Left lobe of liver (tissue), 2 donors: ENCODE results near the gene BMP7. TPM values are rescaled to one million over a fixed set of nuclear protein-coding genes. Genes with fewer than 3 reads are reported as not detected.
"Not testable (repeated sequence)": the region's sequence is repeated elsewhere in the genome, so short reads cannot be mapped to it uniquely, and the experiment has no call there.

ENCODE experiments used
- ATAC-seq: fragments of 200-7000 bp; cut with Tn5 transposase; one replicate; pipeline ENCODE4 v1.9.1; 2020; ENCODE audit warnings: mild to moderate bottlenecking, moderate library complexity
- DNase-seq: peaks from one replicate; pipeline ENCODE4 v3.0.0-alpha.2; 2020; ENCODE audit warnings: low spot score
- total RNA-seq: library from RNA; stranded (reverse); gene quantifications from one replicate; pipeline ENCODE4 v1.2.1, GENCODE V29; 2021
- donor health status: DM: no; HTN: no; CAD: no; lungs with moderate emphysema.
- donor health status: DM: no; HTN: yes; CAD: no.

The BMP7 gene
- total RNA-seq, 1 donor from 2014 or later = 0.38 TPM

DNA sequence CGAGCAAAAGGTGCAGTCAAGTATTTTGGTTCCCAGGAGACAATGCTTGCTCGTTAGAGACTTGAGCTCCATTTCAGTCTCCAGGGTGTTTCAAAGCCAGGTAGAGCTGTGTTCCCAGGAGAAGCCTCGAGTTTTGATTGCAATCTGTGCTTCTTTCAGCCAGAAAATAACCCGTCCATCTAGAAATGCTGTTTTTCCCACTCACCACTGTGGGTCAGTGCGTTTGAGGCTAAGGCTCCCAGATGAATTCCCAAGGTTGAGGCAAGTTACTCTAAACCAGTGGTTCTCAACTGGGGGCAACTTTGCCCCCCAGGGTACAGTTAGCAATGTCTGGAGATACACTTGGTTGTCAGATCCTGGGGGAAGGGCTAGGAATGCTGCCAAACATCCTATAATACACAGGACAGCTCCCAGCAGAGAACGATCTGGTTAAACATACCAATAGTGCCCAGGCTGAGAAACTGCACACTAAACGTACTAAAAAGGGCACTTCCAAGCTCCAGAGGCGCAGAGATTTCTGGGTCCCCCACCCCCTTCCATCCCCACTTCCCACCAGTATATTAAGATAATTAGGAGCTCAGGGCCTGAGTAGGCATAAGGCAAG is 13.8 kb downstream of the BMP7 start:
- ATAC-seq (no peak), DNase-seq (no peak)

DNA sequence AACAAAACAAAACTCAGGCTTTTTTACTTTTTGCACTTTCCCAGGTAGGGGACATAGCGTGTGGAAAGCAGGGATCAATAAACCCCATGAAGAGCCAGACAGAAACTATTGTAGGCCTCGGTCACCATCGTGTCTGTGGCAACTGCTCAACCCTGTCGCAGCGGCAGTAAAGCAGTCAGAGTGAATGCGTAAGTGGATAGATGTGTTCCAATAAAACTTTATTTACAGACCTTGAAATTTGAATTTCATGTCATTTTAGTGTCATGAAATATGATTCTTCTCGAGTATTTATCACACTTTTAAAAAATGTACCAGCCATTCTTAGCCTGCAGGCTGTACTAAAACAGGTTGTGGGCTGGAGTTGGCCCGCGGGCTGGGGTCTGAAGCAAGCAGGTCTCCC is 14.5 kb downstream of the BMP7 start:
- DNase-seq (no peak), ATAC-seq (no peak)

- ATAC-seq (no peak), DNase-seq (no peak)
These were observed 15.1 kb downstream of the BMP7 start for GRCh38 chr20:57251344-57251743.

- DNase-seq (no peak), ATAC-seq (no peak)
These were observed 15.7 kb downstream of the BMP7 start for GRCh38 chr20:57250607-57251343.

DNA sequence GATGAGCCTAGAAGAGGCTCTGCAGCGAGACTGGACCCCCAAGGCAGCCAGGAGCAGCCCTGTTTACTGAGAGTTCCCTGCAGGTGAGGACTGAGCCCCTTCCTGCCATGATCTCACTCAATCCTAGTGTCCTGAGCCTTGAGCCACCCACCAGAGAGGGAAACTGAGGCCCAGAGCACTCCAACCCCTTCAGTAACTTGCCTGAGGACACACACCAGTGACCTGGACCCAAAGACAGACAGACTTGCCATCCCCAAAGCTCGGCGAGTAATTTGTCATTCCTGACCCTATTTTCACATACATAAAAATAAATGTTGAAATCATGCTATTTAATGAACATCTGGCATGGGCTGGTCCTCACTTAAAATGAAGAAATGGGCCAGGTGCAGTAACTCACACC is 16.7 kb downstream of the BMP7 start:
- no peak for ATAC-seq
- no peak for DNase-seq

DNA sequence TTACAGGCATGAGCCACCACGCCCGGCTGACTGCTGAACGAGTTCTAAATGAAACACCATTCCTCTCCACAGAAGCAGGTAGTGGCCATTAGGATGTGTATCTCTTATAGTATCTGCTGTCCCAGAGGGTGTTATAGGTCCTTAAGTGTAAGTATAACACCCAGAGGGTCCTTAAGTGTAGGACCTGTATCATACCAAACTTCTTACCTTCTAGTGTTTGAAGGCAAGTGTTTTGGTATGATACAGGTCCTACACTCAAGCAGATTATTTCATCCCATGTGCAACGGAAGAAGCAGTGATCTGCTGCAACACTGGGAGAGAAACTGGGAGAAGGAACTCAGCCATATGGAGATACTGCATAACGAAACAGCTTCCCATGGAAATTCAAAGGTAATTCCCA is 17.4 kb downstream of the BMP7 start:
- ATAC-seq (no peak), DNase-seq (no peak)

DNA sequence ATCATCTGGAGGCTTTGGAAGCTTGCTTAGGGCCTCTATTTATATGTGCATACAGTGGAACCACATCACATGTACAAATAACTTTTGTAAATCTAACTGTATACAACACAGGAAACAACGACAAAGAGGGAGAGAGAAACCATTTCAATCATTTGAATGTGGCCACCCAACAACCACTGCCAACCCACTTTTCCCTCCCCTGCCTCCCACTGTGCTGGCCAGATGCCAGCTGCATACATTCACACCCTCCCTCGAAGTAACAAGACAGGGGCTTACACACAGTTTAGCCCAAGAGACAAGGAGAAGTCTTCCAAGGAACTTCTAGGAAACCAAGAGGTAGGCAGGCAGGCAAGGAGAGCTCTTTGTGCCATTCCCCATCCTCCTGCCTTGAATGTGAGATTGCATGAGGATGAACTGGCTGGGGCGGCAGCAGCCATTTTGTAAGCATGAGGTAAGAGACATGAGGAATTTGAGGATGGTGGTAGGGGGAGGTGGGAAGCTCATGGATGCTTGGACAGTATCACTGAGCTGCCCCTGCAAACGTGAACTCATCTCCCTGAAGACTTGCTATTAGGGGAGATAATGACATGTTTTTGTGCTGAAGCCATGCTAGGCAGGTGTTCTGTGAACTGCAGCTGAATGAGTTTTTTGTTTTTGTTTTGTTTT is 18.2 kb downstream of the BMP7 start:
- DNase-seq (no peak), ATAC-seq (no peak)

GRCh38 chr20:57247292-57247965 is 19.0 kb downstream of the BMP7 start:
- no peak for DNase-seq
- no peak for ATAC-seq

- DNase-seq (no peak), ATAC-seq (no peak)
These were observed 20.4 kb downstream of the BMP7 start for GRCh38 chr20:57245997-57246396.

DNA sequence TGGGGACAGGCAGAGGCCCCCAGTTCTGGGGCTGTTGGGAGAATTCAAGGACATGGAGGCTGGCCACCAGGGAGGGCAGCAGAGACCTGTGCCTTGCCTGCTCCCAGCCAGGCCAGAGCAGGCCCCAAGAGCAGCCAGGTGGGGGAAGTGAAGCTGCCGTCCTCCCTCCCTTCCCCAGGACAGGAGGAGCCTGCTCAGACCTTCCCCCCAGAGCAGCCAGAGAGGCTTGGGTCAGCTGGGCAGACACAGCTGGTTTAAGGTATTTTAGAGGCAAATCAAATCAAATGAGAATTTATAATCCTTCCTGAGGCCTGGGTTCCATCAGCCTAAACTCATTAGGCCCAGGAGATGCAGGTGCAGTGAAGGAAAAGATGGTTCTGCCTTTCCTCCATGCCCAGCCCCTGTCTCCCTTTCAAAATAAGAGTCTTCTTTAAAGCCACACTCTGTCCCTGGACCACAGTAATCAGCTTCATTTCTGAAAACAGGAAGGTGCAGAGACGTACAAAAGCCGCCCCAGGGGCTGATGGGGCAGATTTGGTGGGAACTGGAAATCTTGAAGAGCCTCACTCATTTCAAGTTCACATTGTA is 21.7 kb downstream of the BMP7 start:
- ATAC-seq (no peak), DNase-seq (no peak)

DNA sequence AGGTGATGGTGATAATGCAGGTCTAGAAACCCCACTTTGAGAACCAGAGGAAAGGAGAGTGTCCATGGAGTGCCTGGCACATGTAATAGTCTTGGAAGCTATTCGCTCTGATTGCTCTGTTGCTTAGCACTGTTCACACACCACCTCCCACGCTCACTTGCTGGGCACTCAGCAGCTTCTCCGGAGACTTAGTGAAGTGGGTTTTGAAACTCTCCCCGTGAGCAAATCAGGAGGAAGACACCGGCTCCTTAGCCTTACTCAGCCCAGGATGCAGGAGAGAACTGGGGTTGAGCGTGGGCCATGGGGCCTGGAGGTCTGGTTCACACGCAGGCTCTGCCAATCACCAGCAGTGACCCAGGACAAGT is 22.2 kb downstream of the BMP7 start:
- ATAC-seq (no peak), DNase-seq (no peak)

- no peak for ATAC-seq
- DNase-seq = no peak
These were observed 22.8 kb downstream of the BMP7 start for GRCh38 chr20:57243480-57244220.

DNA sequence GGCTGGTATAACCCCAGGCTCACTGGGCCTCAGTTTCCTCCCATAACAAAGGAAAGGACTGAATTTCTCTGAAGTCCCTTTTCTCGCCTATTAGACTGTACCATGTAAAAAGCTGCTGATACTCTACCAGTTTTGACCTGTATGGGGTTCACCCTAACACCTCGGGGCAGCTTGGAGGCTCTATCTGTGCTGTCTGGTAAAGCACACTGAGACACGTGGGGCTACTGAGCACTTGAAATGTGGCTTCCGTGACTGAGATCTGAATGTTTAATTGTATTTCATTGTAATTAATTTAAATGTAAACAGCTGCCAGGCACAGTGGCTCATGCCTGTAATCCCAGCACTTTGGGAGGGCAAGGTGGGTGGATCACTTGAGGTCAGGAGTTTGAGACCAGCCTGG is 24.0 kb downstream of the BMP7 start:
- ATAC-seq = no peak

GRCh38 chr20:57241363-57241991 is 25.0 kb downstream of the BMP7 start:
- ATAC-seq (no peak), DNase-seq (no peak)

More for the DNA sequence above, 24.0 kb downstream of the BMP7 start:
- DNase-seq = no peak

DNA sequence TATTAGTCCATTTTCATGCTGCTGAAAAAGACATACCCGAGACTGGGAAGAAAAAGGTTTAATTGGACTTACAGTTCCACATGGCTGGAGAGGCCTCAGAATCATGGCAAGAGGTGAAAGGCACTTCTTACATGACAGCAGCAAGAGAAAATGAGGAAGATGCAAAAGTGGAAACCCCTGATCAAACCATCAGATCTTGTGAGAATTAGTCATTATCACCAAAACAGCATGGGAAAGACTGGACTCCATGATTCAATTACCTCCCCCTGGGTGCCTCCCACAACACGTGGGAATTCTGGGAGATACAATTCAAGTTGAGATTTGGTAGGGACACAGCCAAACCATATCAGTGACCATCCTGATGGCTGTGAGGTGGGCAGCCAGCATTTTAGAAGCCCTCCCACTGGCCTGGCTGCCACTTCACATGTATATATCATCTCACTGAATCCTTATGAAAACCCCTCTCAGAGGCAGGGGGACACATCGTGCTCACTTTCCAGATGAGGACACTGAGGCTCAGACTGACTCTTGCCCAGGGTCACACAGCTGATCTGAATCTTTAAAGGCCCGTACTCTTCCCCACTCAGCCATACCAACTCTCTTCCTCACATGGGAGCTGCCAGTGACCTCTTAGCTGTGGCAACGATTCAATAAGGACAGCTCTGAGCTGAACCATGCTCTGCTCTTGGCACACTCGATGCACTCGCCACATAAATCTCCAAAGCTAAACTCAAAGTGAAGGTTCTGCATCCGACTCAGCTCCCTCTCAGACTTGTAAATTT is 25.7 kb downstream of the BMP7 start:
- DNase-seq (no peak), ATAC-seq (no peak)

GRCh38 chr20:57239725-57240124 is 26.7 kb downstream of the BMP7 start:
- DNase-seq, ATAC-seq: not testable (repeated sequence)

DNA sequence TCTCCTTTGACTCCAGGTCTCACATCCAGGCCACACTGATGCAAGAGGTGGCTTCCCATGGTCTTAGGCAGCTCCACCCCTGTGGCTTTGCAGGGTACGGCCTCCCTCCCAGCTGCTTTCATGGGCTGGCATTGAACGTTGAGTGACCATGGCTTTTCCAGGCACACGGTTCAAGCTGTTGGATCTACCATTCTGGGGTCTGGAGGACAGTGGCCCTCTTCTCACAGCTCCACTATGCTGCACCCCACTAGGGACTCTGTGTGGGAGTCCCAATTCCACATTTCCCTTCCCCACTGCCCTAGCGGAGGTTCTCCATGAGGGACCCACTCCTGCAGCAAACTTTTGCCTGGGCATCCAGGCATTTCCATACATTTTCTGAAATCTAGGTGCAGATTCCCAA is 27.1 kb downstream of the BMP7 start:
- not testable (repeated sequence) for DNase-seq, ATAC-seq

GRCh38 chr20:57238089-57238488 is 28.4 kb downstream of the BMP7 start:
- DNase-seq (no peak), ATAC-seq (no peak)

DNA sequence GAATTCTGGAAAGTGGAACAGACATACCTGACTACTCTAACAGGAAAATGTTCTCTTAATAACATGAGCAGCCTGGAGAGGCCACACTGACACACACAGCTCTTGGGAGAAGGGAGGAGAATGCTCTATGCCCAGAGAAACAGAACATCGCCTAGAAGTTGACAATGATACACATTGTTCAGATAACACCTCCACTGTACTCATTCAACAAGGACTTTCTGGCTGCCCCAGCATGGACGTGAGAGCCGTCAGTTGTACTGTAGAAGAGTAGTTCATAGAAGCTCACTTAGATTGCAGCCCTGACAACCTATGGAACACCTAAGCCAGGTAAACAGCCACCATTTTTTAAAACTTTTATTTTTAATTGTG is 28.9 kb downstream of the BMP7 start:
- no peak for ATAC-seq
- DNase-seq = no peak
